GM18499 (cell line): ENCODE results near the gene HGFAC.

Source experiments
- ATAC-seq: cut with Tn5 transposase; IDR thresholded peaks from one replicate; pipeline ENCODE4 v1.9.1; 2021; ENCODE audit warnings: moderate number of reproducible peaks; ENCODE audit not compliant: insufficient read depth, unreplicated experiment

Gene HGFAC

GRCh38 chr4:3441501-3442459, at the start of gene HGFAC:
HGFAC (plus strand) TSS chr4:3441968; CDS start chr4:3442002, 34 bp downstream.
- no peak for ATAC-seq

DNA sequence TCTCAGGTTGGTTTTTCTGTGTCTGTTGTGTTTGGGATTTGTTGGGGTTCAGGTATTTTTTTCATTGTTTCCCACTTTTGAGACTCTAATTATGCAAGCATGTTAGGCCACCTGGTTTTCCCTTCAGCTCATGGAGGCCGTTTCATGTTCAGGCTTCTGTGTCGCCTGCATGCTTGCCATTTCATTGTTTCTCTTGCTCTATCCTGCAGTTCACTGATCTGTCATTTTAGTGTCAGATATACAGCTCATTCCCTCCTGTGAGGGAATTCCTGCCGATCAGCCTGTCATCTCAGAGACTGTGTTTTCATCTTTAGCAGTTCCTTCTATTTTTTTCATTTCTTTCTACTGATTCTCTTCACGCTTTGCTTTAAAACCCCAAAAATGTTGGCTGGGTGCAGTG, 49.4 kb upstream of the HGFAC start:
- ATAC-seq = no peak

DNA sequence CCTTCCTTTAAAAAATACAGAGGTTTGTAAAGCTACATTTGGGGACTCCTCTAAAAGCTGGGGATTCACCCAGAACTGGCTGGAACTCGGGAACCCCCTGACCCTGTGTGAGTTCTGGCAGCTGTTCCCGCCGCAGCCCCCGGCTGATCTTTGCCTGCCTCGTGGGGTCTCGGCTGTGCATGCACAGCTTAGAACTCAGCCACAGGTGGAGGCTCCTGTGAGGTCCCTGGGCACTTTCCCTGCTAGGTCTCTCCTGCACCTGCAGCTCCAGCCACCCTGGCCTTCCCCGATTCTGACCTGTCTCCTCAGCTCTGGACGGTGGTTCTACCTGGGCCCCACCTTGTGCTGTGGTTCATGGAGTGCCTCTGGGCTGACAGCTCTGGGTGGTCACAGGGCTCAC, 48.6 kb upstream of the HGFAC start:
- ATAC-seq = no peak

GRCh38 chr4:3396600-3396999, 45.2 kb upstream of the HGFAC start:
- no peak for ATAC-seq

GRCh38 chr4:3397128-3397527, 44.6 kb upstream of the HGFAC start:
- ATAC-seq = no peak

GRCh38 chr4:3399277-3400194, 42.2 kb upstream of the HGFAC start:
- ATAC-seq = no peak

GRCh38 chr4:3401436-3402171, 40.2 kb upstream of the HGFAC start:
- no peak for ATAC-seq

- no peak for ATAC-seq
These were observed 39.0 kb upstream of the HGFAC start for GRCh38 chr4:3402491-3403347.

GRCh38 chr4:3403348-3403906, 38.3 kb upstream of the HGFAC start:
- ATAC-seq = no peak

DNA sequence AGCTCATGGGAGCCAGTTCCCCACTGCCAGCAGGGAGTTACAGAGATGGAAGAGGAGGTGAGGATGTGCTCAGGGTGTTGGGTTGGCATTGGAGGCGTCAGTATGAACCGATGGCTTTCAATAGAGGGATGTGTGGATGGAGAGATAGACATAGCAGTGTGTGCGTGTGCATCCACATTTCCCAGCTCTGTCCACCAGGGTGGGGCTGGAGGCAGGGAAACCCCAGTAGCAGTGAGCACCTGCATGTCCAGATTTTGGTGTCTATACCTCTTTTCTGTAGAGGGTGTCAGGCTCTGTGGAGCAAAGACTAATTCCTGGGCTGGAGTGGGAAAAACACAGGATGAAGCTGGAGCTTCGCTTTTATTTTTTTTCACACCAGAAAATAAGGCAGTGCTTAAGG, 37.2 kb upstream of the HGFAC start:
- ATAC-seq = no peak

DNA sequence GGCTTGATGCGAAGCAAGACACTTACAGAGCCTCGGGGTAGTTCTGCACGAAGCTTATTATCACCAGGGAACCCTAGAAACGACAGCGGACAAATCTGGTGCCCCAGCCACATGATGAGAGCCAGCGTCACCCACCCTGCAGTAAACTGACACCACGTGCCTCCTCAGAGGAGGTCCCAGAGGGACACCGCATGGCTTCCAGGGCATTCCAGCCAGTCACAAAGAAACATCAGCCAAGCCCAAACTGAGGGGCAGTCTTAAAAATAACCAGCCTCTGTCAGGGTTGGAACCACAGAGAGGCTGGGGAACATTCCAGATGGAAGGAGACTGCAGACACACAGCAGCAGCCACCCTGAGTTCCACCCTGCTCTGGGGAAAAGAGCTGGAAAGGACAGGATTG, 36.6 kb upstream of the HGFAC start:
- ATAC-seq = no peak

- no peak for ATAC-seq
These were observed 35.7 kb upstream of the HGFAC start for GRCh38 chr4:3406021-3406420.

- ATAC-seq = no peak
These were observed 35.3 kb upstream of the HGFAC start for GRCh38 chr4:3406431-3406830.

DNA sequence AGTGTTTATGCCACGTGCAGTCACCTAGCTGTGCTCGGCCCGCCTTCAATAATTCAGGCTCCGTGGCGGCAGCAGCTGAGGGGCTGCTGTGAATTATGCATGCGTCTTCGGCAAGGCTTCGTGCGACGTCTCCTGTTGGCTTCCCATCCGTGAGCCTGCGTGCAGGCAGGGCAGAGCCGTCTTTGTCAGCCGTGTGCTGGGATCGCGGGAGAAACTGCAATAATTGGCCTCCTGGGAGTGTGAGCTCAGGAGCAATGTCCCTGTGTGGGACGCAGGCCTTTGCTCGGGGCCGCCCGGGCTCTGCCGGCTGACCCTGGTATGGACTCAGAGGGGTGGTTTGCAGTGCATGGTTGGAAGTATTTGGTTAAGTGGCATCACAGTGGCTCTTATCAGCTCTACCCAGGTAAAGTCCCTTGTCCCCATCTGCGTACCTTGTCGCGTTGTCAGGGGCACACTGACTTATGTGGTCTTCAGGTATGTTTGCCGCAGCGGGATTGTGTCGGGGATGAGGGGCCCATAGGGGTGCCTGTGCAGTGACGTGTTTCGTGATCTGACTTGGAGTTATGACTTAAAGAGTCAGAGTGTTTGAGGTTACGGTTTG, 34.5 kb upstream of the HGFAC start:
- no peak for ATAC-seq

GRCh38 chr4:3407930-3408792, 33.6 kb upstream of the HGFAC start:
- no peak for ATAC-seq

DNA sequence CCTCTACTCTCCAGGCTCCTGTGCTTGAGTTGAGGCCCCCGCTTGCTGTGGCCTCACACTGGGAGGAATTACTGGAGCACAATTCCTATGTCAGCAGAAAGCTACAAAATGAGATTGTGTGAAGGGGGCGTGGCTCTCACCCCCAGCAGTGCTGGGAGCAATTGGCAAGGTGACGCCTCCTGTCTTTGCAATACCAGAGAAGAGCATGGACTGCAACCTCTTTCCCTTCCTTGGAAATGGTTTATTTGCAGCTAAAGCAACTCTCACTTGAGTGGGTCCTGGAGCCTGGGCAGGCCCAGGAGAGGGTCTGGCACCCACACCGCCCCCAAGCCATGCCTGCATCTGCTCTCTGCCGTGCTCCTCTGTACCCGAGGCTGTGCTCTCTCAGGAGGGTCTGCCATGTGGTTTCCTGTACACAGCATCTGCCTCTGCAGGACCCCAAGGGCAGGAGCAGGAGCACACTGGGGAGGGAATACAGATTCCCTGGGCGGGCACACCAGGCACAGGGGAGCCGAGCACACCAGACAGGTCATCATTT, 32.9 kb upstream of the HGFAC start:
- ATAC-seq = no peak

GRCh38 chr4:3409571-3410091, 32.1 kb upstream of the HGFAC start:
- no peak for ATAC-seq
